Measurements from ENCODE around the gene IL1A.
"Not testable (repeated sequence)": the region's sequence is repeated elsewhere in the genome, so short reads cannot be mapped to it uniquely, and the experiment has no call there.

IL1A gene

GRCh38 chr2:112784199-112785189, at the start of gene IL1A:
Gene IL1A, minus strand, starts transcription at chr2:112784493. Its CDS starts 723 bp downstream, at chr2:112783770.
- DNase-seq (ENCODE audit: low read depth in 2 of 2) = no peak

- DNase-seq (ENCODE audit: low read depth in 2 of 2) = no peak
Measured at GRCh38 chr2:112833976-112834375, 49.7 kb upstream of the IL1A start.

GRCh38 chr2:112833639-112833931, 49.3 kb upstream of the IL1A start:
- DNase-seq (ENCODE audit: low read depth in 2 of 2) = not testable (repeated sequence)

GRCh38 chr2:112832841-112833638, 48.7 kb upstream of the IL1A start:
- DNase-seq (ENCODE audit: low read depth in 2 of 2) = no peak

- no peak for DNase-seq (ENCODE audit: low read depth in 2 of 2)
Measured at GRCh38 chr2:112831946-112832840, 47.9 kb upstream of the IL1A start.

- DNase-seq (ENCODE audit: low read depth in 2 of 2) = no peak
Measured at GRCh38 chr2:112831513-112831845, 47.2 kb upstream of the IL1A start.

- no peak for DNase-seq (ENCODE audit: low read depth in 2 of 2)
Measured at GRCh38 chr2:112830682-112831512, 46.6 kb upstream of the IL1A start.

GRCh38 chr2:112829961-112830681, 45.8 kb upstream of the IL1A start:
- DNase-seq (ENCODE audit: low read depth in 2 of 2) = no peak

- DNase-seq (ENCODE audit: low read depth in 2 of 2) = no peak
Measured at GRCh38 chr2:112829101-112829960, 45.0 kb upstream of the IL1A start.

- no peak for DNase-seq (ENCODE audit: low read depth in 2 of 2)
Measured at GRCh38 chr2:112828251-112828691, 44.0 kb upstream of the IL1A start.

GRCh38 chr2:112827604-112828185, 43.4 kb upstream of the IL1A start:
- no peak for DNase-seq (ENCODE audit: low read depth in 2 of 2)

- DNase-seq (ENCODE audit: low read depth in 2 of 2) = no peak
Measured at GRCh38 chr2:112827009-112827408, 42.7 kb upstream of the IL1A start.

- no peak for DNase-seq (ENCODE audit: low read depth in 2 of 2)
Measured at GRCh38 chr2:112825706-112826105, 41.4 kb upstream of the IL1A start.

- no peak for DNase-seq (ENCODE audit: low read depth in 2 of 2)
Measured at GRCh38 chr2:112824694-112825085, 40.4 kb upstream of the IL1A start.

- DNase-seq (ENCODE audit: low read depth in 2 of 2) = peak in 1 of 2 donors; percentile 7
Measured at GRCh38 chr2:112821682-112822081, 37.4 kb upstream of the IL1A start.

GRCh38 chr2:112821142-112821541, 36.8 kb upstream of the IL1A start:
- peak; percentile 53 to 55 for DNase-seq (ENCODE audit: low read depth in 2 of 2)

GRCh38 chr2:112820343-112820742, 36.0 kb upstream of the IL1A start:
- DNase-seq (ENCODE audit: low read depth in 2 of 2) = no peak

- DNase-seq (ENCODE audit: low read depth in 2 of 2) = no peak
Measured at GRCh38 chr2:112819081-112819480, 34.8 kb upstream of the IL1A start.

All from stimulated activated CD8-positive, alpha-beta memory T cell treated with anti-CD3 and anti-CD28 coated beads, Interleukin-2, amount 100 ng/mL, for 48 hours (primary cell).